ENCODE data around the gene LANCL1.

The LANCL1 gene

DNA sequence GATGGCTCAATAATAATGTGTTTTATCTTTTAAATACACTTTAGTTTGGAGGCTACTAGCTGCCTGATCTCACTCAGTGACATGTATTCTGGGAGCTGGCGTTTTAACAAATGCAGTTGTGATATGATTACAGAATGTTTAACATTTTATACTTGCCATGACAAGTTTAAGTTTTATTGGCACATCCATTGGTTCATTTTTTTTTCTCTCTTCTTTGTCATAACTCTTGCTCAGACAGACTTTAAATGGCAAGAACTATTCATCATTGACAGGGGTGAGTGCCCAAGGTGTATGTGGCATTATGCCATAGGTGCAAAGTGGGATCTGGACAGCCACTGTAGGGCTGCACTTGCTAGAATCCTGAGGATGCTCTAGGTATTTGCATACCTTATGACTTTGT lies 89.5 kb downstream of the LANCL1 start:
- DNase-seq = no peak
